H1 (cell line): ENCODE measurements around the gene PDE4D. TPM values are rescaled to one million over a fixed set of nuclear protein-coding genes. Genes with fewer than 3 reads are reported as not detected.

ENCODE experiments used
- ASH2L ChIP-seq: fragments of 200-600, 300-600 bp; sonication (generic); IDR thresholded peaks from one replicate; pipeline ENCODE4 v1.7.1; 2017; ENCODE audit warnings: low read length
- CBX5 ChIP-seq: fragments of 300-800, 300-1000 bp; sonication (generic); IDR thresholded peaks from 2 replicates; pipeline ENCODE4 v1.7.1; 2016; ENCODE audit warnings: antibody characterized with exemption, low read length, low read depth
- KDM5A ChIP-seq: fragments of 200-600 bp; IDR thresholded peaks from 2 replicates; pipeline ENCODE4 v1.7.1; 2012; ENCODE audit warnings: mild to moderate bottlenecking, low read length, inconsistent platforms, mixed read lengths
- polyA plus RNA-seq, 7 experiments: library from polyadenylated mRNA; depleted of rRNA in 3 of 7; stranded (reverse) in 5 of 7; unstranded in 2 of 7; fragments of >200 nt in 5 of 7; fragments of 200-250 nt in 2 of 7; gene quantifications; 1 replicate in 5 of 7; 2 replicates in 1 of 7; 4 replicates in 1 of 7; pipeline versions ENCODE4 v1.2.1 to v1.2.3, GENCODE V29; 2011 to 2013; ENCODE audit warnings: missing spikeins in 2 of 7, mixed read lengths in 2 of 7
- total RNA-seq: library from RNA; stranded (reverse); fragmentation: NEBNext Ultra II Directional; extraction: Animal tissue kit (Norgen Biotek cat#: 25700); gene quantifications from 2 replicates; pipeline ENCODE4 v1.2.1, GENCODE V29; 2021
- TF ChIP-seq, protein P1 (sequence below): IDR thresholded peaks from 2 replicates; pipeline ENCODE4 v1.6.1; 2011; ENCODE audit warnings: low read depth, mild to moderate bottlenecking, low read length; ENCODE audit not compliant: insufficient read depth

PDE4D gene
- total and polyA plus RNA-seq, 2 of the 8 experiments (the other 6 are each of a cell fraction or from before 2014, with no cell fraction given), result 2.3 to 3.7 TPM

DNA sequence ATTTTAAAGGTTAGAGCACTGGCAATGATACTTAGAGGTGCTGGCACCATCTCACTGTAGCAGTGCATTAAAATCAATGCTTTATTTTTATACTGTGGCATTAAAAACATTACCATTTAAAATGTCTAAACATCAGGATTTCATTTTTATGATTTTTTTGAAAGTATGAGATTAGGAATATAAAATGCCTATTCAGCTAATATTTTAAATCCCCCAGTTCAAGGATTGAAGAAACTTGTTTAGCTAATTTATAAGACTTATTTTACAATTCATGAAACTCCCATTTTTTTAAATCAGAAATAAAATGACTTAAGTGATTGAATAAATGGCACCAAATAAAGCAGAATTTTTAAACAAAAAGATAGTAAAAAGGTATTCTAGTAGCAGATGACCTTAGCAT lies 685.1 kb downstream of the PDE4D start (continued):
- no peak for TF ChIP-seq KDM5A
- TF ChIP-seq, protein P1, sequence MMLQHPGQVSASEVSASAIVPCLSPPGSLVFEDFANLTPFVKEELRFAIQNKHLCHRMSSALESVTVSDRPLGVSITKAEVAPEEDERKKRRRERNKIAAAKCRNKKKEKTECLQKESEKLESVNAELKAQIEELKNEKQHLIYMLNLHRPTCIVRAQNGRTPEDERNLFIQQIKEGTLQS, result no peak
- no peak for TF ChIP-seq CBX5
- TF ChIP-seq ASH2L, result no peak
